GM12864 (cell line): ENCODE results near the gene INTS1.

Source experiments
- DNase-seq: peaks from one replicate; pipeline ENCODE4 v3.0.0-alpha.2; 2011; ENCODE audit warnings: low read depth
- H3K4me3 ChIP-seq: 2 replicates; pipeline ENCODE4 v1.5.1; 2011; ENCODE audit warnings: mild to moderate bottlenecking, low read depth, low read length, control low read depth
- TF ChIP-seq, protein P1 (sequence below): IDR thresholded peaks from 2 replicates; pipeline ENCODE4 v1.5.1; 2011; ENCODE audit warnings: low read depth, mild to moderate bottlenecking, moderate library complexity, low read length, control low read depth, inconsistent platforms; ENCODE audit errors: missing control alignments

Gene INTS1

GRCh38 chr7:1485156-1485555 is 19.0 kb downstream of the INTS1 start:
- TF ChIP-seq, protein P1, sequence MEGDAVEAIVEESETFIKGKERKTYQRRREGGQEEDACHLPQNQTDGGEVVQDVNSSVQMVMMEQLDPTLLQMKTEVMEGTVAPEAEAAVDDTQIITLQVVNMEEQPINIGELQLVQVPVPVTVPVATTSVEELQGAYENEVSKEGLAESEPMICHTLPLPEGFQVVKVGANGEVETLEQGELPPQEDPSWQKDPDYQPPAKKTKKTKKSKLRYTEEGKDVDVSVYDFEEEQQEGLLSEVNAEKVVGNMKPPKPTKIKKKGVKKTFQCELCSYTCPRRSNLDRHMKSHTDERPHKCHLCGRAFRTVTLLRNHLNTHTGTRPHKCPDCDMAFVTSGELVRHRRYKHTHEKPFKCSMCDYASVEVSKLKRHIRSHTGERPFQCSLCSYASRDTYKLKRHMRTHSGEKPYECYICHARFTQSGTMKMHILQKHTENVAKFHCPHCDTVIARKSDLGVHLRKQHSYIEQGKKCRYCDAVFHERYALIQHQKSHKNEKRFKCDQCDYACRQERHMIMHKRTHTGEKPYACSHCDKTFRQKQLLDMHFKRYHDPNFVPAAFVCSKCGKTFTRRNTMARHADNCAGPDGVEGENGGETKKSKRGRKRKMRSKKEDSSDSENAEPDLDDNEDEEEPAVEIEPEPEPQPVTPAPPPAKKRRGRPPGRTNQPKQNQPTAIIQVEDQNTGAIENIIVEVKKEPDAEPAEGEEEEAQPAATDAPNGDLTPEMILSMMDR = no peak
- no peak for DNase-seq
- no peak overlapping the region for H3K4me3 ChIP-seq

GRCh38 chr7:1484569-1484968 is 19.6 kb downstream of the INTS1 start:
- DNase-seq = no peak
- no peak overlapping the region for H3K4me3 ChIP-seq
- TF ChIP-seq, protein P1 = no peak

- TF ChIP-seq, protein P1 = no peak
- no peak overlapping the region for H3K4me3 ChIP-seq
- DNase-seq = no peak
These were observed 20.4 kb downstream of the INTS1 start for GRCh38 chr7:1483536-1484505.

- DNase-seq = no peak
These were observed 21.1 kb downstream of the INTS1 start for GRCh38 chr7:1483079-1483478.

DNA sequence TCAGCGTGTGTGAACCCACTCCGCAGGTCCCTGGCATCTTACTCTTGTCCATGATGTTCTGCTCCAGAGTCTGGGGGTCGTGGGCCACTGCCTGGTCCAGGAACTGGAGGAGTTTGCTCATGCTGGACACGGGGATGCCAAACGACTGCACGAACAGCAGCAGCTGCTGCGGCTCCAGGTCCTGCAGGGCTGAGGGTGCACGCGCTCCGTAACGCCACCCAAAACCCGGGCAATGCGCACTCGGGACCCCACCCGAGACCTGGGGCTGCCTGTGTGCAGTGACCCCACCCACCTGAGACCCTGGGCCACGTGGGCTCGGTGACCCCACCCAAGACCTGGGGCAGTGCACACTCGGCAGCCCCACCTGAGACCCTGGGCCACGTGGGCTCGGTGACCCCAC is 22.9 kb downstream of the INTS1 start:
- no peak overlapping the region for H3K4me3 ChIP-seq
- no peak for DNase-seq
- TF ChIP-seq, protein P1 = no peak

More at GRCh38 chr7:1483079-1483478, 21.1 kb downstream of the INTS1 start:
- TF ChIP-seq, protein P1 = no peak
- H3K4me3 ChIP-seq = no peak overlapping the region

GRCh38 chr7:1480670-1481069 is 23.5 kb downstream of the INTS1 start:
- DNase-seq = no peak
- TF ChIP-seq, protein P1 = no peak
- no peak overlapping the region for H3K4me3 ChIP-seq

DNA sequence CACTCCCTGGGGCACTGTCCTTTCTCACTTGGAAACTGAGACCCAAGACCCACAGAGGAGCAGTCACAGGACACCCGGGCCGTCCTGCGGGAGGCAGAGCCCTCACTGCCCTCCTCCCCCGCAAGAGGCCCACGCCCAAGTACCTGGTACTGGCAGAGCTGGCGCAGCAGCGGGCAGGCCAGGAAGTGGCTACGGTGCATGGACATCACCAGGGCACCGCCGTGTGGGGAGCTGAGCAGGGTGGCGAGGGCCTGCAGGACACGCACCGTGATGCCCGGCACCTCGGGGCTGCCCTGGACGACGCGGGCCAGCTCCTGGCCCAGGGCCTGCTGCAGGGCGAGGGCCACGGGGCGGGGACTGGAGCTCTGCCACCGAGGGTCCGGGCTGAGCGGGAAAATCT is 24.9 kb downstream of the INTS1 start:
- TF ChIP-seq, protein P1 = no peak
- H3K4me3 ChIP-seq = no peak overlapping the region
- no peak for DNase-seq
